ENCODE data around the gene MSL3B.
"Not testable (repeated sequence)": the region's sequence is repeated elsewhere in the genome, so short reads cannot be mapped to it uniquely, and the experiment has no call there.

MSL3B gene

GRCh38 chr2:233882353-233882752, 14.2 kb upstream of the MSL3B start:
- Histone ChIP-seq H3K9me3 (ENCODE audit: control insufficient read depth in 1 of 2, insufficient read depth in 1 of 2, low read depth in 1 of 2, low read length in 2 of 2) (peaks cover 0 to 9% of the 10 kb centered on the region in 2 experiments; a peak in 2 of 4 replicates), H3K27me3 (ENCODE audit: insufficient read depth, low read length) (0 out of 2 replicates have a peak, but pooled peaks cover 8% of the 10 kb centered on the region), H2AFZ (ENCODE audit: low read depth, low read length, poor library complexity, severe bottlenecking) (no peak overlapping the region), H4K20me1 (ENCODE audit: insufficient read depth) (no peaks in the 10 kb centered on the region), H3K4me1 (ENCODE audit: control insufficient read depth in 1 of 2, insufficient read depth in 2 of 2, low read length in 2 of 2) (no peaks in the 10 kb centered on the region), H3K9ac (ENCODE audit: low read length) (no peak overlapping the region), H3K4me3 (replicated peaks in 1 of 2; ENCODE audit: low read depth in 1 of 2, low read length in 2 of 2) (no peak overlapping the region), H3K27ac (ENCODE audit: low read depth, low read length) (no peak overlapping the region), H3K4me2 (ENCODE audit: low read length) (no peak overlapping the region), H3K9me2 (ENCODE audit: insufficient read depth) (no peaks in the 10 kb centered on the region), H3K79me2 (ENCODE audit: insufficient read depth, low read length) (no peaks in the 10 kb centered on the region), H3K36me3 (ENCODE audit: control insufficient read depth in 1 of 2, insufficient read depth in 2 of 2, low read length in 2 of 2) (no peaks in the 10 kb centered on the region)
- ChIA-PET POLR2A (no interaction called here), RAD21 (ENCODE audit: low non-redundant PET in 1 of 2, low total read pairs in 2 of 2, uncharacterized antibody in 2 of 2, unreplicated experiment in 2 of 2) (no interaction called here), CTCF (no interaction called here)
- DNase-seq (ENCODE audit: low read depth, low spot score) (no peak), ATAC-seq (no peak)
- TF ChIP-seq ZFX (IDR thresholded peaks at IDR 0.05) (no peak), ELF1 (IDR thresholded peaks at IDR 0.05; ENCODE audit: borderline replicate concordance, low read depth) (no peak), YY1 (IDR thresholded peaks at IDR 0.05; ENCODE audit: extremely low read depth, insufficient replicate concordance, low read depth, low read length) (no peak), SIN3A (IDR thresholded peaks at IDR 0.05; ENCODE audit: low read depth) (no peak), TCF7L2 (IDR thresholded peaks at IDR 0.05; ENCODE audit: borderline replicate concordance, extremely low read depth, insufficient read depth, insufficient read length) (no peak), CTCF (IDR thresholded peaks at IDR 0.05 in 2 of 3, conservative IDR thresholded peaks at IDR 0.05 in 1 of 3; ENCODE audit: borderline replicate concordance in 1 of 3, insufficient read depth in 1 of 3, low read depth in 2 of 3, low read length in 2 of 3) (no peak), EZH2phosphoT487 (IDR thresholded peaks at IDR 0.05; ENCODE audit: borderline replicate concordance) (no peak), EGR1 (IDR thresholded peaks at IDR 0.05; ENCODE audit: low read depth) (no peak), ZBTB33 (IDR thresholded peaks at IDR 0.05; ENCODE audit: extremely low read depth, insufficient replicate concordance, low read length) (no peak), ZNF274 (IDR thresholded peaks at IDR 0.05; ENCODE audit: low read depth, low read length) (no peak), RAD21 (IDR thresholded peaks at IDR 0.05; ENCODE audit: low read depth) (no peak), POLR2A (IDR thresholded peaks at IDR 0.05; ENCODE audit: borderline replicate concordance, extremely low read depth, insufficient read depth, insufficient read length) (no peak), JUND (IDR thresholded peaks at IDR 0.05) (no peak), EZH2 (IDR thresholded peaks at IDR 0.05) (no peak), ATF3 (IDR thresholded peaks at IDR 0.05) (no peak), CBX3 (IDR thresholded peaks at IDR 0.05; ENCODE audit: low read depth) (no peak)
- intact Hi-C loops (cut with micrococcal nuclease) = no loop called here
- BruUV-seq (replicated peaks) = no TSS peak

- RAD21 ChIA-PET (ENCODE audit: low non-redundant PET in 1 of 2, low total read pairs in 2 of 2, uncharacterized antibody in 2 of 2, unreplicated experiment in 2 of 2); H3K36me3 ChIP-seq (ENCODE audit: control insufficient read depth in 1 of 2, insufficient read depth in 2 of 2, low read length in 2 of 2); CTCF ChIA-PET; DNase-seq (ENCODE audit: low read depth, low spot score); H2AFZ ChIP-seq (ENCODE audit: low read depth, low read length, poor library complexity, severe bottlenecking); H3K27me3 ChIP-seq (ENCODE audit: insufficient read depth, low read length); POLR2A ChIA-PET; H4K20me1 ChIP-seq (ENCODE audit: insufficient read depth); BruUV-seq (replicated peaks); H3K4me1 ChIP-seq (ENCODE audit: control insufficient read depth in 1 of 2, insufficient read depth in 2 of 2, low read length in 2 of 2); H3K9me3 ChIP-seq (ENCODE audit: control insufficient read depth in 1 of 2, insufficient read depth in 1 of 2, low read depth in 1 of 2, low read length in 2 of 2); H3K9ac ChIP-seq (ENCODE audit: low read length); H3K27ac ChIP-seq (ENCODE audit: low read depth, low read length); H3K9me2 ChIP-seq (ENCODE audit: insufficient read depth); H3K4me2 ChIP-seq (ENCODE audit: low read length); H3K4me3 ChIP-seq (replicated peaks in 1 of 2; ENCODE audit: low read depth in 1 of 2, low read length in 2 of 2); intact Hi-C loops (cut with micrococcal nuclease); ATAC-seq: not testable (repeated sequence)
- peaks cover 10% of the 10 kb centered on the region; the same call in 1 of the 2 replicates for H3K79me2 ChIP-seq (ENCODE audit: insufficient read depth, low read length)
Observed at GRCh38 chr2:233872125-233872524, 3.9 kb upstream of the MSL3B start.

All from HCT116 (cell line).